H1 (cell line): Measurements from ENCODE around the gene MYCBPAP.

Experiments
- CEBPB ChIP-seq: IDR thresholded peaks from 2 replicates; pipeline ENCODE4 v1.6.1; 2012; ENCODE audit warnings: low read depth, low read length
- JUND ChIP-seq: IDR thresholded peaks from 2 replicates; pipeline ENCODE4 v1.6.1; 2011; ENCODE audit warnings: mild to moderate bottlenecking, improper control_type of control experiment, low read length
- KDM1A ChIP-seq: fragments of 200-600, 300-600 bp; sonication (generic); IDR thresholded peaks from 2 replicates; pipeline ENCODE4 v1.7.1; 2016; ENCODE audit warnings: mild to moderate bottlenecking, low read length, borderline replicate concordance
- POLR2A ChIP-seq, 2 experiments: IDR thresholded peaks; 1 replicate in 1 of 2; 2 replicates in 1 of 2; pipeline ENCODE4 v1.6.1; 2011; ENCODE audit warnings: low read depth in 2 of 2, low read length in 2 of 2, mild to moderate bottlenecking in 2 of 2; ENCODE audit errors: control extremely low read depth in 1 of 2
- POLR2AphosphoS5 ChIP-seq: IDR thresholded peaks from 2 replicates; pipeline ENCODE4 v1.6.1; 2011; ENCODE audit warnings: low read depth, low read length
- RFX5 ChIP-seq: IDR thresholded peaks from 2 replicates; pipeline ENCODE4 v1.6.1; 2011; ENCODE audit warnings: low read depth, low read length, improper control_type of control experiment, borderline replicate concordance
- SP2 ChIP-seq: IDR thresholded peaks from 2 replicates; pipeline ENCODE4 v1.6.1; 2012; ENCODE audit warnings: mild to moderate bottlenecking, low read length, inconsistent platforms
- TBP ChIP-seq: IDR thresholded peaks from 2 replicates; pipeline ENCODE4 v1.6.1; 2011; ENCODE audit warnings: low read depth, low read length, improper control_type of control experiment
- TCF12 ChIP-seq: IDR thresholded peaks from 2 replicates; pipeline ENCODE4 v1.6.1; 2011; ENCODE audit warnings: low read depth, mild to moderate bottlenecking, low read length
- TF ChIP-seq, protein P1 (sequence below), 3 experiments: IDR thresholded peaks; 1 replicate in 2 of 3; 2 replicates in 1 of 3; pipeline versions ENCODE4 v1.5.1 to v1.6.1; 2011; ENCODE audit warnings: low read length in 3 of 3, mild to moderate bottlenecking in 3 of 3, inconsistent platforms in 2 of 3, low read depth in 1 of 3, moderate library complexity in 1 of 3; ENCODE audit not compliant: insufficient read depth in 1 of 3; ENCODE audit errors: control extremely low read depth in 1 of 3
- TF ChIP-seq, protein P2 (sequence below): IDR thresholded peaks from 2 replicates; pipeline ENCODE4 v1.6.1; 2011; ENCODE audit warnings: low read length, improper control_type of control experiment

DNA sequence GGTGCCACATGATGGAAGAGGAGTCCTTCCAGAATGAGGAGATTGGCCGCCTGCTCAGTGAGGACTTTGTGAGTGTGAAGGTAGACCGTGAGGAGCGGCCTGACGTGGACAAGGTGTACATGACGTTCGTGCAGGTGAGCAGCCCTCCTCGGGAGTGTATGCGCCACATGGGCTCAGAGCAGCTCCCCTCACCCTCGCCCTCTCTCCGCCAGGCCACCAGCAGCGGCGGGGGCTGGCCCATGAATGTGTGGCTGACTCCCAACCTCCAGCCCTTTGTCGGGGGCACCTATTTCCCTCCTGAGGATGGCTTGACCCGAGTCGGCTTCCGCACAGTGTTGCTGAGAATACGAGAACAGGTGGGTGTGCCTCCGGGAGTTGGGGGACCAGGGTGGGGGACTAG is 40.6 kb downstream of the MYCBPAP start:
- TF ChIP-seq, protein P1, sequence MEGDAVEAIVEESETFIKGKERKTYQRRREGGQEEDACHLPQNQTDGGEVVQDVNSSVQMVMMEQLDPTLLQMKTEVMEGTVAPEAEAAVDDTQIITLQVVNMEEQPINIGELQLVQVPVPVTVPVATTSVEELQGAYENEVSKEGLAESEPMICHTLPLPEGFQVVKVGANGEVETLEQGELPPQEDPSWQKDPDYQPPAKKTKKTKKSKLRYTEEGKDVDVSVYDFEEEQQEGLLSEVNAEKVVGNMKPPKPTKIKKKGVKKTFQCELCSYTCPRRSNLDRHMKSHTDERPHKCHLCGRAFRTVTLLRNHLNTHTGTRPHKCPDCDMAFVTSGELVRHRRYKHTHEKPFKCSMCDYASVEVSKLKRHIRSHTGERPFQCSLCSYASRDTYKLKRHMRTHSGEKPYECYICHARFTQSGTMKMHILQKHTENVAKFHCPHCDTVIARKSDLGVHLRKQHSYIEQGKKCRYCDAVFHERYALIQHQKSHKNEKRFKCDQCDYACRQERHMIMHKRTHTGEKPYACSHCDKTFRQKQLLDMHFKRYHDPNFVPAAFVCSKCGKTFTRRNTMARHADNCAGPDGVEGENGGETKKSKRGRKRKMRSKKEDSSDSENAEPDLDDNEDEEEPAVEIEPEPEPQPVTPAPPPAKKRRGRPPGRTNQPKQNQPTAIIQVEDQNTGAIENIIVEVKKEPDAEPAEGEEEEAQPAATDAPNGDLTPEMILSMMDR (IDR thresholded peaks at IDR 0.05; ENCODE audit: control extremely low read depth in 1 of 3, insufficient read depth in 1 of 3, low read depth in 1 of 3, low read length in 3 of 3), result no peak
- no peak for TF ChIP-seq POLR2AphosphoS5
- TF ChIP-seq JUND, result no peak
- TF ChIP-seq KDM1A, result no peak
- no peak for TF ChIP-seq RFX5
- TF ChIP-seq CEBPB, result no peak
- no peak for TF ChIP-seq POLR2A (IDR thresholded peaks at IDR 0.05; ENCODE audit: control extremely low read depth in 1 of 2, low read depth in 2 of 2, low read length in 2 of 2)
- TF ChIP-seq, protein P2, sequence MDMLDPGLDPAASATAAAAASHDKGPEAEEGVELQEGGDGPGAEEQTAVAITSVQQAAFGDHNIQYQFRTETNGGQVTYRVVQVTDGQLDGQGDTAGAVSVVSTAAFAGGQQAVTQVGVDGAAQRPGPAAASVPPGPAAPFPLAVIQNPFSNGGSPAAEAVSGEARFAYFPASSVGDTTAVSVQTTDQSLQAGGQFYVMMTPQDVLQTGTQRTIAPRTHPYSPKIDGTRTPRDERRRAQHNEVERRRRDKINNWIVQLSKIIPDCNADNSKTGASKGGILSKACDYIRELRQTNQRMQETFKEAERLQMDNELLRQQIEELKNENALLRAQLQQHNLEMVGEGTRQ, result no peak
- TF ChIP-seq TCF12, result no peak
- no peak for TF ChIP-seq TBP
- TF ChIP-seq SP2, result no peak
